Erythroblast (primary cell): ENCODE data around the gene AP2A2.
"Not testable (repeated sequence)": the region's sequence is repeated elsewhere in the genome, so short reads cannot be mapped to it uniquely, and the experiment has no call there.

Experiments
- DNase-seq, 2 experiments: peaks; one replicate each; lab custom pipeline; 2025; lab: John Stamatoyannopoulos, UW
- GATA1 ChIP-seq: IDR thresholded peaks from 2 replicates; pipeline ENCODE4 v1.6.1; 2011; ENCODE audit warnings: low read depth, mild to moderate bottlenecking, control low read depth, low read length, moderate library complexity
- POLR2A ChIP-seq: IDR thresholded peaks from 2 replicates; pipeline ENCODE4 v1.6.1; 2011; ENCODE audit warnings: mild to moderate bottlenecking, low read length

The AP2A2 gene

DNA sequence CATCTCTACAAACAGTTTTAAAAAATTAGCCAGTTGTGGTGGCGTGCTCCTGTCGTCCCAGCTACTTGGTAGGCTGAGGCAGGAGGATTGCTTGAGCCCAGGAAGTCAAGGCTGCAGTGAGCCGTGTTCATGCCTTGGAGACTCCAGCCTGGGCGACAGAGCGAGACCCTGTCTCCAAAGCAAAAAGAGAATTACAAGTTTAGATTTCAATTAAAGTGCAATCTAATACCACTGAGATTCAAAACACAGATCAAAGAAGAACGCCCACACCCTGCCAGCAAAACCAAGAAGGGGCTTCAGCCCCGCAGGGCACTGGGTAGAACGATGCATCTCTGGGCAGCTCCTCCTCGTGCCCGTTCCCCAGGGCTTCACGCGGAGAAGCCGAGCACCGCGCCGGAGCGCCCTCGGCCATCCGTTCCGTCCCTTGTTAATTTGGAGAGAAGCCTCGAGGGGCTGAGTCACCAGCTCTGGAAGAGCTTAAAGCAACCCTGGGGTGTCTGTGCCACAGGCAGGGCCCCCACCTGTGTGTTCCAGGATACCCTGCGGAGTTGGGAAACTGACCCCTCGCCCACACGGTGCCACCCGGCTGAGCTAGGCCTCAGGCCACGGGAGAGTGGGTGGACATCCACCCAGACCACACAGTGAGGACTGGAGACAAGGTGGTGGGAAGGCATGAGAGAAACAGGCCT lies 47.0 kb downstream of the AP2A2 start:
- TF ChIP-seq GATA1 = no peak
- TF ChIP-seq POLR2A = no peak

DNA sequence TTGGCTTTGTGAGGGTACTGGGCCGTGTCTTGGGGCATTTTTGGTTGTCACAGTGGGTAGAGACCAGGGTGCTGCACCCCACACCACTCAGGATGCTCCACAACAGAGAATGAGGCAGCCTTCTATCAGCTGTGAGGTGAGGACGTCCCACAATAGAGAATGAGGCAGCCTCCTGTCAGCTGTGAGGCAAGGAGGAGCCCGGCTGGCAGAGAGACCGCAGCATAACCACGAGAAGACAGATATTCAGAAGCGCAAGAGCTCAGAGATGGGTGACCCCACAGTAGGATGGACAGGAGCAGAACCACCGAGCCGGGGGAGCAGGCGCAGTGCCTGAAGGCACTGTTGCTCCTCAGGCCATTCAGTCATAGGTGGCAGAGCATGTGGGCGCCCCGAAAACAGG lies 47.6 kb downstream of the AP2A2 start:
- no peak for TF ChIP-seq POLR2A
- DNase-seq = no peak

More for the DNA sequence above, 47.0 kb downstream of the AP2A2 start:
- DNase-seq = no peak

DNA sequence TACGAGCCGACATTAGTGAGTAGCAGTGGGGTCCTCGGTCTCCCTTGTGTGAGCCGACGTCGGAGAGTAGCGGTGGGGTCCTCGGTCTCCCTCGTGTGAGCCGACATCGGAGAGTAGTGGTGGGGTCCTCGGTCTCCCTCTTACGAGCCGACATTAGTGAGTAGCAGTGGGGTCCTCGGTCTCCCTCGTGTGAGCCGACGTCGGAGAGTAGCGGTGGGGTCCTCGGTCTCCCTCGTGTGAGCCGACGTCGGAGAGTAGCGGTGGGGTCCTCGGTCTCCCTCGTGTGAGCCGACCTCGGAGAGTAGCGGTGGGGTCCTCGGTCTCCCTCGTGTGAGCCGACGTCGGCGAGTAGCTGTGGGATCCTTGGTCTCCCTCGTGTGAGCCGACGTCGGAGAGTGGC lies 49.7 kb downstream of the AP2A2 start:
- DNase-seq = not testable (repeated sequence)

DNA sequence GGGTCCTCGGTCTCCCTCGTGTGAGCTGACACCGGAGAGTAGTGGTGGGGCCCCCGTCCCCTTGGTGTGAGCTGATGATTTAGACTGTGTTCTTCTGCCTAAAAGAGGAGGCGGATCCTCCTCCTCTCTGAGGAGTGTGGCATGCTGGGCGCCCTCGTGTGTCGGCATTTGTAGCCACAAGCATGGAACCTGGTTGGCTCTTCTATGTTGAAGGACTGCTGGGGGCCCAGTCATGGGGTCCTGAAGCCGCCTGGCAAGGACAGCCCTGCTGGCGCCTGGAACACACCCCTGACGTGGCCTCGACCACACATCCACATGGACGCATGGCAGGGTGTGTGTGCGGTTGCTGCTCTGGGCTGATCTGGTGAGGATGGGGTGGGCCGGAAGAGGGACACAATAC lies 50.2 kb downstream of the AP2A2 start:
- no peak for TF ChIP-seq POLR2A
- no peak for TF ChIP-seq GATA1
- peak; percentile 59 to 66 for DNase-seq

DNA sequence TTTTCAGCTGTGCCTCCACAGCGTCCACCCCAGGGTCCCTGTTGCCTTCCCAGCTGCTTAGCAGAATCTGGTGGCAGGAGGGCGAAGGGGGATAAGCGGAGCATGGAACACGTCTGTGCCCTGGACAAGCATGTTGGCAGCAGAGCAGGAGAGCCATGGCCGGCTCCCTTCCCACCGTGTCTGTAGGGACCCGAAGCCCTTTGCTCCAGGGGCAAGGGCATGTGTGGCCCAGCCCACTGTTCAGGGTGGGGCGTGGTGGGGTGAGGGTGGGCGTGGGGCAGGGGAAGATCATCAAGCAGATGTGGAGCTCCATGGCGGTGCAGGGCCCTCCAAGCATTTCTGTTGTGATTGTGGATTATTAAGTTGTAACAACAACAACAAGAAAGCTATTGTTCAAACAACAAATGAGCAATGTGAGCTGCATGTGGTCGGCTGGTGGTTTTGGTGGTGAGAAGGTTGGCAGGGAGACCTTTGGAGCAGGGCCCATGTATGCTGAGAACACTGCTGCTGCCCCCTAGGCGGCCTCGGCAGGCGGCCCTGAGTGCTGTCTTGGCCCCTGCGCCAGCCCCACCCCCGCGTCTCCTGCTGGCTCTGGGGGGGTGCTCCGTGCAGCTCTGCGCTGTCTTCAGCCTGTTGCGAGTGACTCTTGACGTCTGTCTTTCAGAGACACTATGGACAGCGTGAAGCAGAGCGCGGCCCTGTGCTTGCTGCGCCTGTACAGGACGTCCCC lies 50.9 kb downstream of the AP2A2 start:
- DNase-seq = no peak
- TF ChIP-seq GATA1 (no peak), POLR2A (no peak)

DNA sequence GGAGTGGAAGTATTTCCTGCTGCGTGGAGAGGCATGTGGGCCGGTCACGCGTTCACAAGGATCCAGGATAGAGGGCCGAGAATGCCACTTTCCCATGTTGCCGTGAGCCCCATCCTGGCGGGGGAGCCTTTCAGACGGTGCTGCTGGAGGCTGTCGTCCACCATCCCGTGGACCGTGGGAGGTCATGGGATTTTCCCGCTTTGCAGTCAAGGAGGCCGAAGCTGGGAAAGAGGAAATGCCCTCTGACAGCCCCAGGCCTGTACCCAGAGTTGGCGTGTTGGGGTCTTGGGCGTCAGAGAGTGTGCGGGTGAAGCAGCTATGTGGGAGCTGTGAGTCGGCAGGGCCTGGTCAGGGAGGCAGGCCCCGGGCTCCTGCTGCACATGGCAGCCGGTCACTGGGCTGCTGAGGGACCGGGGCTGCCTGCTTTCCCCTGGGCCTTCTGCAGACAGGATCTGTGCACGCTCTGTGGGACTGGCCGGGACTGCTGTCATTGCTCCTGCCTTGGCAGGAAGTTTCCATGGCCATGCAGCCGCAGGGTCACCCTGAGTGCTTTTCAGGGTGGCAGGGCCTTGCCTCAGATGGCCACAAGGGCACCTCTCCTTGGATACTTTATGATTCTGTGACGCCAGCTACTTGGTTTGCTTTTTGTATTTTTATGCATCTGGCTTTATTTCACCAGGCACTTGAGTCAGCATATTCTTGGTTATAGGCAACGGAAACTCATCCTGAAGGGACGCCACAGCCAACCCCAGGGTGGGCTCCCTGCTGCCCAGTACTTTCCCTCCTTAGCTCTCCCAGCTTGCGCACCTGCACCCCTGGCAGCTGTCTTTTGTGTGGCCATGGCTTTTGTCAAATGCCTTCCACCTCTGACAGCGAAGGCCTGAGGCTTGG lies 52.4 kb downstream of the AP2A2 start:
- no peak for TF ChIP-seq GATA1
- no peak for TF ChIP-seq POLR2A
- DNase-seq = no peak

DNA sequence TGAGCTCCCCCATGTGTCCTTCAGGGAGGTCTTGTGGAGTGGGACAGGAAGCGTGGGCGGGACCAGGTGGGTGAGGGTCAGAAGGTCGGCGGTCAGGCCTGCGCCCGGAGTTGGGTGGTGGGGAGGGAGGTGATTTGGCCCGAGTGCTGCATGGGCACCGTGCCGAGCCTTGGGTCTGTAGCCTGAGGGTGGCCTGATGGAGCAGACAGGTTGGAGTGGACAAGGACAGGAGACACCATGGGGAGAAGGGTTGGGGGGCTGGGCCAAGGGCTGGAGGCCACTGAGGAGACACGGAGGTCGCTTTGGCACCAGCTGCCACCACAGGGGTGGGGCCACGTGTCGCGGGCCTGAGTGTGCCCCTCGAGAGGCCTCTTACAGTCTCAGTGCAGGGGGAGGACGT lies 53.1 kb downstream of the AP2A2 start:
- TF ChIP-seq GATA1 (no peak), POLR2A (no peak)
- no peak for DNase-seq

DNA sequence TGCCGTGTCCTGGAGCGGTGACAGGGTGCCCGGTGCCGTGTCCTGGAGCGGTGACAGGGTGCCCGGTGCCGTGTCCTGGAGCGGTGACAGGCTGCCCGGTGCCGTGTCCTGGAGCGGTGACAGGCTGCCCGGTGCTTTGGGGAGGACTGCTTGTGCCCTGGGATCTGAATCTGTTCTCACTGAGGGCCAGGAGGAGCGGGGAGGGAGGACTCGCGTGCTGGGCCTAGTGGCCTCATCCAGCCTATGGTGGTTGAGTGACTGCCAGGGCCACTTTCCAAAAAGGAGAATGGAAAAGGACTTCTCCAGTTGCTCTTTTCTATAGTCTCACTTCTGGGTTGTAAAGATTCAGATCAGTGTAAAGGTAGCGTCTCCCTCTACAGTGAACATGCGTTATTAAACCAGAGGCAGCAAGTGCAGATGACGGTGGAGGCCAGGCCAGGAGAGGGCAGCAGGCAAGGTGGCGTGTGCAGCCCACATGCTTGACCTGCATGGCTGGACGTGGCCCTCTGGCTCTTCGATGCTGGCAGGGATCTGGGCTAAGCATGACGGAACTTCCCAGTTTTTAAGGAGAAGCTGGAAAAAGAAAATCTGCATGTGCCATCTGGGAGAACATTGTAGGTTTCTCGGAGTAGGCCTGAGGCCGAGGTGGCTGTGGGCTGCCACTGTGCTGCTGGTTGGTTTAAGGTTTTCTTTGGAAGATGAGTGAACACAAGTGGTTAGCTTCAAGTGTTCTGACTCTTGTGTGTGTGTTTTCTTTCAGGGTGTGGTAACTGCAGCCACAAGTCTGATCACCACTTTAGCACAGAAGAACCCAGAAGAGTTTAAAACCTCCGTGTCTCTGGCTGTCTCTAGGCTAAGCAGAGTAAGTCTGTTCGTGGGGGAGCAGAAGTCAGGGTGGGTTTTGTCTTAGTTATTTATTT lies 55.0 kb downstream of the AP2A2 start:
- DNase-seq = no peak
- no peak for TF ChIP-seq POLR2A
- TF ChIP-seq GATA1 = no peak

DNA sequence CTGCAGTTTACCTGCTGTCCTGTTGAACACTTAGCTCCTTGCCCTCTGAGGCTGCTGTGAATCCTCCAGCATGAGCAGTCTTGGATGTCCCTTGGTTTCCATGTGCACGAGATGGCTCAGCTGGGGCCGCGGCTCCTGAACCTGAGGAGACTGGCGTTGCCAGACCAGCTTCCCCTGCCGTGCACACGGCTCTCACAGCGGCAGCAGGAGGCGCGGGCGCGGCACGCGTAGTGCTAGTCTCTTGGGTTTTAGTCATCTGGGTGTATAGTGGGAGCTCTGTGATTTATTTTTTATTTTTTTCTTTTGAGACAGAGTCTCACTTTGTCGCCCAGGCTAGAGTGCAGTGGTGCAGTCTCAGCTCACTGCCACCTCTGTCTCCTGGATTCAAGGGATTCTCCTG lies 56.1 kb downstream of the AP2A2 start:
- DNase-seq = no peak
- TF ChIP-seq GATA1 (no peak), POLR2A (no peak)

DNA sequence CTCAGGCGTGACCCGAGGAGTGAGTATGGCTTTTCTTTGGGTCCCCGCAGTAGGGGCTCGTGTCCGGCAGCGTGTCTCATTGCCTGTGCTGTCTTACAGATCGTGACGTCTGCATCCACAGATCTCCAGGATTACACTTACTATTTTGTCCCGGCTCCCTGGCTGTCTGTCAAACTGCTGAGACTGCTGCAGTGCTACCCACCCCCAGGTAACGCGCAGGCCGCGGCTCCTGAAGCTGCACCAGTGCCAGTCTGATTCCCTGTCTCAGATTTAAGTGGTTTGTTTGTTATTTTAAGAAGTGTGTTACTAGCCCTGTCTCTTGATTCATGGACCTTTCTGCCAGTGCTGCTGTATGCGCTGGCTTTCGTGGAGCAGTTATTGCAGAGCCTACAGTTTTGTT lies 58.9 kb downstream of the AP2A2 start:
- TF ChIP-seq POLR2A = no peak
- no peak for TF ChIP-seq GATA1
- no peak for DNase-seq

DNA sequence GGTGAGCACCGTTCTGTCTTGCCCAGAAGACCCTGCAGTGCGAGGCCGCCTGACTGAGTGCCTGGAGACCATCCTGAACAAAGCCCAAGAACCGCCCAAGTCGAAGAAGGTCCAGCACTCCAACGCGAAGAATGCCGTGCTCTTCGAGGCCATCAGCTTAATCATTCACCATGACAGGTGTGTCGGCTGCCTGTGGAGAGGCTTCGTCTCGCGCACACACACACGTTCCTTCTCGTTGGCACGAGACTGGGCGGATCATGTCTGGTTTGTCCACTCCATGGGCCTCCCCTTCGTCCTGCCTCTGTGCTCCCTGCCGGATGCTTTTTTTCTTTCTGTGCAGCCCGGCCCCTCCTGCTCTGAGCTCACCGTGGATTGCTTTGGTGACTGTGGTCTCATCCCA lies 59.7 kb downstream of the AP2A2 start:
- TF ChIP-seq GATA1 = no peak
- TF ChIP-seq POLR2A = no peak
- DNase-seq = no peak

DNA sequence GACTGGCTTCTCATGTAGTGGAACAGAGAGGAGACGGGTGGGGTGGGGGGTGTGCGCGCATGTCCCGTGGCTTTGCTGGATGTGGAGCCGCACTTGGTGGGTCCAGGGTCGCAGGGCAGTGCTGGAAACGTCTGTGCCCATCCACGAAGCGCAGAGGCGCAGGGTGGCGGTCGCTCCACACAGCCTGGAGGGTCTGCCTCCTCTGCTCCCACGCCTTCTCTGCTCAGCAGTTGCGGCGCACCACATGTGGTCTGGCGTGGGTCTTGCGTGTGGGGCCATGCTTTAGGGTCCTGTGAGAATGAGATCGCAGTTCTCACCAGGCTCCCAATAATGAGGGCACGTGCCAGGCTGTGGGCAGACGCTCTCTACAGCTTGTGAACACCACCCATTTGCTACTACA lies 60.2 kb downstream of the AP2A2 start:
- DNase-seq = no peak
- TF ChIP-seq POLR2A = no peak
- no peak for TF ChIP-seq GATA1
